ENCODE data around the gene NUDT1. TPM values are rescaled to one million over a fixed set of nuclear protein-coding genes. Genes with fewer than 3 reads are reported as not detected.

Gene NUDT1
- total RNA-seq, 1 donor from 2014 or later = 37.5 TPM

DNA sequence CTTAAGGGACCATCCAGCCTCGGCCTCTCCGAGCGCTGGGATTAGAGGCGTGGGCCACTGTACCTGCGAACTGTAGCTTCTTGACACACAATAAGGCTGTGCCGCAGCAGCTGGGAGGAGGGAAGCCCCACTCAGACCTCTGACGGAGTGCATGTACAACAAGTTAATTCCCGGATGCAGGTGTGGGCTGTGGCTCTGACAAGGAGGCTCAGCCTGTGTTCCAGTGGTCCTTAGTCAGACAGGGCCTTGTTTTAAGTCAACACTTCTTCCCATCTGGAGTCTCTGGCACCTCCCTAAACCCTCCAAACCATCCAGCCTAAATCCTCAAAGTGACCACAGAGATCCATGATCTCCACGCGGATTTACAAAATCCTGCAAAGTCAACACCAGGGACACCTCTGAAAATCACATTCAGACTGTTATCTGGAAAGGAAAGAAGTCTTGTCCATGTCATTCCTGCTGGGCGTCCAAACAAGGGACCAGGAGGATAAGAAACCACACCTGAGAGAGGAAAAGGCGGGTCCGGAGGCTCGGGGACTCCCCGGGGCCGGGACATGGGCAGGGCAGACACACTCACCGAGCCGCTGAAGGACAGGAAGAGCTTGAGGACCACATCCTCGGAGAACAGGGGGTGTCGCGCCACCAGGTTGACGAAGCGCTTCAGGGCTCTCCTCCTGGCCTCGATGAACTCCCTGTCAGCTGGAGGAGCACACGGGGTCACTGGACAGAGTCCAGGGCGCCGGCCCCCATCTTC, 29.4 kb downstream of the NUDT1 start:
- no peak for ATAC-seq

- no peak for ATAC-seq
Observed at GRCh38 chr7:2272031-2272430, 30.0 kb downstream of the NUDT1 start.

DNA sequence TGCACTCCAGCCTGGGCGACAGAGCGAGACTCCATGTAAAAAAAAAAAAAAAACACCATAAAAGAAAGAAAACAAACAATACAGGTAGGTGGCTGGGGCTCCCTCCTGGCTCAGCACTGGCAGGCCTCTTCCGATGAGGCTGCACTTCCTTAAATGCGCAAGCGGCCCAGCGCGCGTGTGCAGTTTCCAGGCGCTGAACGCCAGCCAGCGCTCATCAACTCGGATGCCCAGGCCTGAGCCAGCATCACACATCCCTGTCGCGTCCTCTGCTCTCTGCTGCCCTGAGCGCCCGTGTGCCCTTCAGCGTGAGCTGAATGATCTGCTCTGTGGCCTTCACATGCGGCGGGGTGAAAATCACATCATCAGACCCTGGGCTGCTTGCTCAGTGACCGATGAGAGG, 31.8 kb downstream of the NUDT1 start:
- ATAC-seq = no peak

- no peak for ATAC-seq
Observed at GRCh38 chr7:2274666-2275065, 32.6 kb downstream of the NUDT1 start.

- ATAC-seq = no peak
Observed at GRCh38 chr7:2275101-2275500, 33.1 kb downstream of the NUDT1 start.

GRCh38 chr7:2276107-2276506, 34.1 kb downstream of the NUDT1 start:
- ATAC-seq = no peak

DNA sequence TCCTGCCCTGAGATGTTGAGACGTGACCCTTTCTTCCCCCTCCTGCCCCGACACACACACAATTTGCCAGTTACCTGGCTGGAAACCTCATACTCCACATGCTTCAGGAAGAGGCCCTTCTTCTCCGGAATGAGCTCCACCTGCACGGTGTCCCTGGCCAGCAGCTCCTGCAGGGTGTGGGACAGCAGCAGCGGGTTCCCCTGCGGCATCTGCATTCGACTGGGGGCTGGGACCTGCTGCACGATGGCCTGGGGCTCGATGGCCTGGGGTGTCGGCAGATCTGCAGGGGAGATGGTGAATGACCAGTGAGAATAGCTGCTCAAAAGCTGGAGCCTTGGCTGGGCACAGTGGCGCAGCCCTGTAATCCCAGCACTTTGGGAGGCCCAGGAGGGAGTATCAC, 36.0 kb downstream of the NUDT1 start:
- no peak for ATAC-seq

- ATAC-seq = no peak
Observed at GRCh38 chr7:2279896-2280295, 37.9 kb downstream of the NUDT1 start.

DNA sequence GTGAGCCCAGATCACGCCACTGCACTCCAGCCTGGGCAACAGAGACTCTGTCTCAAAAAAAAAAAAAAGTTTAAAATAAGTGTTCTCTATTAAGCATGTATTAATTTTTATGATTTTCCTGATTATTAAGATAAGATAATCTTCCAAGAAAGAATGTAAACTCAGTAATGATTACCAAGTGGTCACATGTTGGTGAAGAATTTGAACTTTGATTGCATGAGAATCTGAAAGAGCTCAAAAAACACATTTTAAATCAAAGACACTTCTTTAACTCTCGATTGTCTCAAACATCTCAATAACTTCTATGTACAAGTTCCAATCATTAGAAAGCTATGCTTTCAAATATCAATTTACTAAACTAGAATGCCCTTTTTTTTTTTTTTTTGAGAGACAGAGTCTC, 38.4 kb downstream of the NUDT1 start:
- no peak for ATAC-seq

GRCh38 chr7:2281541-2281940, 39.5 kb downstream of the NUDT1 start:
- no peak for ATAC-seq

DNA sequence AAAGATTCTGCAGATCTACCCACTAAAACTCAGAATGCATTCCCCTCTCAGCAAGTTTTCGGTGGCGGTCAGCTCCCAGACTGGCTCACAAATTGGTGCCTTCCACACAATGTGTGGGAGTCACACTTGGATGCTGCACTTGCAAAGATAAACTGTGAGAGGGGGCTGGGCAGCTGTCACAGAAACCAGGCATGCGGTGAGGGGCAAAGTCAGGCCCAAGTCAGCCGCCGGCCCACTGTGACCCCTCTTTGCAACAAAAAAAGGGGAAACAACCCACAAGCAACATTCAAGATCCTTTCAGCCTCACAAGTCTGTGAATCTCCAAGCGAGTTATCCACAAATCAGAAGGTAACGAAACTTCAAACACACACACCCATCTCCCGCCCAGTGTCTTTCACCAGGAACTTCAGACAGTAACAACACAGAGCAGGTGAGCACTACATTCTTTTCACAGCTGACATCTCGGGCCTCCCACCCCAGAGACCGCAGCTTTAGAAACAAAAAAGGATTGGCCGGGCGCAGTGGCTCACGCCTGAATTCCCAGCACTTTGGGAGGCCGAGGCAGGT, 40.2 kb downstream of the NUDT1 start:
- no peak for ATAC-seq

GRCh38 chr7:2283074-2283473, 41.0 kb downstream of the NUDT1 start:
- ATAC-seq = peak; percentile 17

DNA sequence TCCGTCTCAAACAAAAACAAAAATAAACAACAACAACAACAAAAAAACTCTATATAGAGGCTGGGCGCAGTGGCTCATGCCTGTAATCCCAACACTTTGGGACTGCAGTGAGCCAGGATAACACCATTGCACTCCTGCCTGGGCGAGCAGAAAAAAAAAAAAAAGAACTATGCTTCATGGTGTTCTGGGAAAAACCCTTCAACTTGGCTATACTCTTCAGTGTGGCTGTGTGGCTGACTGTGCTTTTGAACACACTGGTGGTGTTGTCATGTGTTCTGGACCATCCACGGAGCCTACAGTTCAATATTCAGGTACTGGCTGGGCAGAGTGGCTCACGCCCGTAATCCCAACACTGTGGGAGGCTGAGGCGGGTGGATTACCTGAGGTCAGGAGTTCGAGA, 45.7 kb downstream of the NUDT1 start:
- no peak for ATAC-seq

- no peak for ATAC-seq
Observed at GRCh38 chr7:2288503-2288902, 46.5 kb downstream of the NUDT1 start.

GRCh38 chr7:2289111-2289586, 47.1 kb downstream of the NUDT1 start:
- ATAC-seq = no peak

- no peak for ATAC-seq
Observed at GRCh38 chr7:2289621-2290020, 47.6 kb downstream of the NUDT1 start.

GRCh38 chr7:2290877-2291276, 48.9 kb downstream of the NUDT1 start:
- no peak for ATAC-seq

DNA sequence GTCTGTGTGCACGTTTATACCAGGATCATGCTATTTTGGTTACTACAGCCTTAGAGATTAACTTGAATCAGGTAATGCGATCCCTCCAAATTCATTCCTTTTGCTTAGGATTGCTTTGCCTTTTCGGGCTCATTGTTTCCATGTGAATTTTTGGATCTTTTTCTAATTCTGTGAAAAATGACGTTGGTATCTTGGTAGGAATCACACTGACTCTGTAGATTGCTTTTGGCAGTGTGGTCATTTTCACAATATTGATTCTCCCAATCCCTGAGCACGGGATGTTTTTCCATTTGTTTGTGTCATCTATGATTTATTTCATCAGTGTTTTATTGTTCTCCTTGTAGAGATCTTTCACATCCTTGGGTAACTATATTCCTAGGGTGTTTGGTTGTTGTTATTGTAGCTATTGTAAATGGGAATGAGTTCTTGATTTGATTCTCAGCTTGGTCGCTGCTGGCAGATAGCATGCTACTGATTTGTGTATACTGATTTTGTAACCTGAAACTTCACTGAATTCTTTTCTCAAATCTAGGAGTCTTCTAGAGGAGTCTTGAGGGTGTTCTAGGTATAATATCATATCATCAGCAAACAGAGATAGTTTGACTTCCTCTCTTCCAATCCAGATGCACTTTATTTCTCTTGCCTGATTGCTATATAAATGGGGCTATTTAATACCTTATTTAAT, 54.1 kb downstream of the NUDT1 start:
- ATAC-seq = no peak

GRCh38 chr7:2296832-2297231, 54.8 kb downstream of the NUDT1 start:
- ATAC-seq = no peak

GRCh38 chr7:2299131-2299829, 57.3 kb downstream of the NUDT1 start:
- ATAC-seq = peak; percentile 50

DNA sequence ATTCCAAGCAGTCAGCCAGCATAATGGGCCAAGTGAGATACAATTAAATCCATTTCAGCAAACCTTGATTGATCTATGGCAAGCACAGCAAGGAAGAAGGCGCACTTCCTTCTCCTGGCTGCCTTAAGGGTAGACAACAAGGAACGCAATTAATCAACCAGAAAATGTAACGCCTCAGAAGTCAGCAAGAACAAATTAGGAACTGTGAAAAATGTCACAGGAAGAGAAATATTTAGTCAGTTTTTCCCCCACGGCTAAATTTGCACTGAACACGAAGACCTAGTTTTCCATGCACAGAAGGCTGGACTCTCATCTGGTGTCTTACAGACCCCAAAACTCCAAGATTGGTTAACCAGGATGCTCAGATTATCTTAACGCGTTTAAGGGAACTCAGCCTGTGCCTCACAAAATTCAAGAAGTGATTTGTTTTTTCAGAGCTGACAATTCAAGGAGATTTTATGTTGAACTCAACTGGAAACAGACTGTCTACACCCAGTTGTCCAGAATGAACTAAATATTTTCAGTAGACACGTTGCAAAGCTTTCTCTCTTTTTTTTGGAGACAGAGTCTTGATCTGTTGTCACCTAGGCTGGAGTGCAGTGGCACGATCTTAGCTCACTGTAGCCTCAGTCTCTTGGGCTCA, 58.0 kb downstream of the NUDT1 start:
- no peak for ATAC-seq

Measured in esophagus mucosa (tissue), 1 donor.